Measurements from ENCODE around the gene KIF24.
"Not testable (repeated sequence)": the region's sequence is repeated elsewhere in the genome, so short reads cannot be mapped to it uniquely, and the experiment has no call there.

DNA sequence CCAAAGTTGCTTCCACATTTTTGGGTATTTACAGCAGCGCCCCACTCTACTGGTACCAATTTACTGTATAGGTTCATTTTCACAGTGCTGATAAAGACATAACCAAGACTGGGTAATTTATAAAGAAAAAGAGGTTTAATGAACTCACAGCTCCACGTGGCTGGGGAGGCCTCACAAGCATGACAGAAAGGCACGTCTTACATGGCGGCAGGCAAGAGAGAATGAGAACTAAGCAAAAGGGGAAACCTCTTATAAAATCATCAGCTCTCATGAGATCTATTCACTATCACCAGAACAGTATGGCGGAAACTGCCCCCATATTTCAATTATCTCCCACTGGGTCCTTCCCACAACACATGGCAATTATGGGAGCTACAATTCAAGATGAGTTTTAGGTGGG is 39.7 kb upstream of the KIF24 start:
- TF ChIP-seq ZNF274 (IDR thresholded peaks at IDR 0.05; ENCODE audit: low read length); ZNF274 (tag by site-specific recombination; IDR thresholded peaks at IDR 0.05; ENCODE audit: borderline replicate concordance); ZBTB20 (tag by site-specific recombination; IDR thresholded peaks at IDR 0.05); ZNF658 (tag by site-specific recombination; IDR thresholded peaks at IDR 0.05); MZF1 (tag by site-specific recombination; IDR thresholded peaks at IDR 0.05; ENCODE audit: borderline replicate concordance); ZNF747 (tag by site-specific recombination; IDR thresholded peaks at IDR 0.05); ZBTB8A (tag by site-specific recombination; IDR thresholded peaks at IDR 0.05); ZNF354C (tag by site-specific recombination; IDR thresholded peaks at IDR 0.05; ENCODE audit: borderline replicate concordance, low read depth); ZFHX2 (tag by site-specific recombination; conservative IDR thresholded peaks at IDR 0.05); ZNF311 (tag by site-specific recombination; IDR thresholded peaks at IDR 0.05; ENCODE audit: borderline replicate concordance); ZNF391 (tag by site-specific recombination; IDR thresholded peaks at IDR 0.05; ENCODE audit: borderline replicate concordance, low read depth); ZNF629 (tag by site-specific recombination; IDR thresholded peaks at IDR 0.05); ZNF514 (tag by site-specific recombination; IDR thresholded peaks at IDR 0.05): not testable (repeated sequence)
- TF ChIP-seq, protein P1, sequence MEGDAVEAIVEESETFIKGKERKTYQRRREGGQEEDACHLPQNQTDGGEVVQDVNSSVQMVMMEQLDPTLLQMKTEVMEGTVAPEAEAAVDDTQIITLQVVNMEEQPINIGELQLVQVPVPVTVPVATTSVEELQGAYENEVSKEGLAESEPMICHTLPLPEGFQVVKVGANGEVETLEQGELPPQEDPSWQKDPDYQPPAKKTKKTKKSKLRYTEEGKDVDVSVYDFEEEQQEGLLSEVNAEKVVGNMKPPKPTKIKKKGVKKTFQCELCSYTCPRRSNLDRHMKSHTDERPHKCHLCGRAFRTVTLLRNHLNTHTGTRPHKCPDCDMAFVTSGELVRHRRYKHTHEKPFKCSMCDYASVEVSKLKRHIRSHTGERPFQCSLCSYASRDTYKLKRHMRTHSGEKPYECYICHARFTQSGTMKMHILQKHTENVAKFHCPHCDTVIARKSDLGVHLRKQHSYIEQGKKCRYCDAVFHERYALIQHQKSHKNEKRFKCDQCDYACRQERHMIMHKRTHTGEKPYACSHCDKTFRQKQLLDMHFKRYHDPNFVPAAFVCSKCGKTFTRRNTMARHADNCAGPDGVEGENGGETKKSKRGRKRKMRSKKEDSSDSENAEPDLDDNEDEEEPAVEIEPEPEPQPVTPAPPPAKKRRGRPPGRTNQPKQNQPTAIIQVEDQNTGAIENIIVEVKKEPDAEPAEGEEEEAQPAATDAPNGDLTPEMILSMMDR (tag by site-specific recombination; IDR thresholded peaks at IDR 0.05): not testable (repeated sequence)
